ENCODE measurements around the gene EML1.

DNA sequence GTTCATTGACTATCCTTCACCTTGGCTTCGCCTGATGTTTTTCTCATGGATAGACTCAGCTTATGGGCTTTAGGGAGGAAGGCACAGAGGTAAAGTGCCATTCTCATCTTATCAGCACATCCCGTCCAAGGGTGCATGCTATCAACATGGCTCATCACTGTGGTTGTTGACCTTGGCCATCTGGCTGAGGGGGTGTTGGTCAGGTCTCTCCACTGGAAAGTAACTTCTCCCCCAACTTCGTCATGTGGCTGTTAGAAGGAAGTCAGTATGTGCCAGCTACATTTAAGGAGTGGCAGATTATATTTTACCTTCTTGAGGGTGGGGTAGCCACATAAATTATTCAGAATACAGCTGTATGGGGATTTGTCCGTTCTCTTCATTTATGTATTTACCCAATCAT, 68.9 kb downstream of the EML1 start:
- TF ChIP-seq, protein P1, sequence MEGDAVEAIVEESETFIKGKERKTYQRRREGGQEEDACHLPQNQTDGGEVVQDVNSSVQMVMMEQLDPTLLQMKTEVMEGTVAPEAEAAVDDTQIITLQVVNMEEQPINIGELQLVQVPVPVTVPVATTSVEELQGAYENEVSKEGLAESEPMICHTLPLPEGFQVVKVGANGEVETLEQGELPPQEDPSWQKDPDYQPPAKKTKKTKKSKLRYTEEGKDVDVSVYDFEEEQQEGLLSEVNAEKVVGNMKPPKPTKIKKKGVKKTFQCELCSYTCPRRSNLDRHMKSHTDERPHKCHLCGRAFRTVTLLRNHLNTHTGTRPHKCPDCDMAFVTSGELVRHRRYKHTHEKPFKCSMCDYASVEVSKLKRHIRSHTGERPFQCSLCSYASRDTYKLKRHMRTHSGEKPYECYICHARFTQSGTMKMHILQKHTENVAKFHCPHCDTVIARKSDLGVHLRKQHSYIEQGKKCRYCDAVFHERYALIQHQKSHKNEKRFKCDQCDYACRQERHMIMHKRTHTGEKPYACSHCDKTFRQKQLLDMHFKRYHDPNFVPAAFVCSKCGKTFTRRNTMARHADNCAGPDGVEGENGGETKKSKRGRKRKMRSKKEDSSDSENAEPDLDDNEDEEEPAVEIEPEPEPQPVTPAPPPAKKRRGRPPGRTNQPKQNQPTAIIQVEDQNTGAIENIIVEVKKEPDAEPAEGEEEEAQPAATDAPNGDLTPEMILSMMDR (IDR thresholded peaks at IDR 0.05 in 4 of 5, conservative IDR thresholded peaks at IDR 0.05 in 1 of 5): no peak
- no peak for TF ChIP-seq POLR2A (IDR thresholded peaks at IDR 0.05)

Measured in gastrocnemius medialis (tissue), 4 donors.